ENCODE results near the gene ABCG1.
"Not testable (repeated sequence)": the region's sequence is repeated elsewhere in the genome, so short reads cannot be mapped to it uniquely, and the experiment has no call there.

Gene ABCG1

GRCh38 chr21:42218836-42219605 lies at the start of gene ABCG1:
ABCG1 (plus strand) TSS chr21:42219140; CDS start chr21:42219263, 123 bp downstream.
- peak; percentile 51 for DNase-seq (ENCODE audit: low spot score)

- DNase-seq (ENCODE audit: low spot score), result no peak
These were observed 49.2 kb upstream of the ABCG1 start for GRCh38 chr21:42169758-42170157.

- DNase-seq (ENCODE audit: low spot score), result no peak
These were observed 47.6 kb upstream of the ABCG1 start for GRCh38 chr21:42171091-42172053.

GRCh38 chr21:42172596-42173483 lies 46.1 kb upstream of the ABCG1 start:
- no peak for DNase-seq (ENCODE audit: low spot score)

GRCh38 chr21:42174173-42174572 lies 44.8 kb upstream of the ABCG1 start:
- no peak for DNase-seq (ENCODE audit: low spot score)

GRCh38 chr21:42175110-42175710 lies 43.7 kb upstream of the ABCG1 start:
- DNase-seq (ENCODE audit: low spot score), result no peak

- no peak for DNase-seq (ENCODE audit: low spot score)
These were observed 42.1 kb upstream of the ABCG1 start for GRCh38 chr21:42176859-42177258.

GRCh38 chr21:42179316-42179715 lies 39.6 kb upstream of the ABCG1 start:
- DNase-seq (ENCODE audit: low spot score), result no peak

- not testable (repeated sequence) for DNase-seq (ENCODE audit: low spot score)
These were observed 38.9 kb upstream of the ABCG1 start for GRCh38 chr21:42180001-42180400.

- DNase-seq (ENCODE audit: low spot score), result no peak
These were observed 36.1 kb upstream of the ABCG1 start for GRCh38 chr21:42182713-42183371.

- DNase-seq (ENCODE audit: low spot score), result no peak
These were observed 35.3 kb upstream of the ABCG1 start for GRCh38 chr21:42183374-42184266.

GRCh38 chr21:42186591-42186990 lies 32.3 kb upstream of the ABCG1 start:
- no peak for DNase-seq (ENCODE audit: low spot score)

- no peak for DNase-seq (ENCODE audit: low spot score)
These were observed 30.8 kb upstream of the ABCG1 start for GRCh38 chr21:42187976-42188653.

- no peak for DNase-seq (ENCODE audit: low spot score)
These were observed 30.3 kb upstream of the ABCG1 start for GRCh38 chr21:42188663-42189062.

- DNase-seq (ENCODE audit: low spot score), result no peak
These were observed 29.5 kb upstream of the ABCG1 start for GRCh38 chr21:42189431-42189830.

- DNase-seq (ENCODE audit: low spot score), result no peak
These were observed 29.0 kb upstream of the ABCG1 start for GRCh38 chr21:42189860-42190485.

- DNase-seq (ENCODE audit: low spot score), result no peak
These were observed 28.5 kb upstream of the ABCG1 start for GRCh38 chr21:42190486-42190863.

- DNase-seq (ENCODE audit: low spot score), result no peak
These were observed 27.9 kb upstream of the ABCG1 start for GRCh38 chr21:42191064-42191463.

All from HuH-7 (cell line).